Measurements from ENCODE around the gene SCGB1C2. TPM values are rescaled to one million over a fixed set of nuclear protein-coding genes. Genes with fewer than 3 reads are reported as not detected.

The SCGB1C2 gene
- total RNA-seq, 1 donor from 2014 or later: not detected

GRCh38 chr17:177155-177554, 39.8 kb downstream of the SCGB1C2 start:
- TF ChIP-seq CTCF (IDR thresholded peaks at IDR 0.05; ENCODE audit: insufficient read depth, low read length, poor library complexity, severe bottlenecking): no peak
- H3K27me3 ChIP-seq (ENCODE audit: control insufficient read depth, insufficient read depth, low read length): no peaks in the 10 kb centered on the region
- no peak overlapping the region for H3K4me3 ChIP-seq (ENCODE audit: low read depth, low read length)
- DNase-seq (ENCODE audit: low read depth): no peak
- H3K36me3 ChIP-seq (ENCODE audit: control insufficient read depth, insufficient read depth, low read length): peaks cover 1% of the 10 kb centered on the region

- peaks cover 1% of the 10 kb centered on the region for H3K36me3 ChIP-seq (ENCODE audit: control insufficient read depth, insufficient read depth, low read length)
- no peak for DNase-seq (ENCODE audit: low read depth)
- no peak overlapping the region for H3K4me3 ChIP-seq (ENCODE audit: low read depth, low read length)
- H3K27me3 ChIP-seq (ENCODE audit: control insufficient read depth, insufficient read depth, low read length): no peaks in the 10 kb centered on the region
- TF ChIP-seq CTCF (IDR thresholded peaks at IDR 0.05; ENCODE audit: insufficient read depth, low read length, poor library complexity, severe bottlenecking): no peak
Observed at GRCh38 chr17:177762-178161, 40.4 kb downstream of the SCGB1C2 start.

GRCh38 chr17:178292-179065, 41.1 kb downstream of the SCGB1C2 start:
- no peaks in the 10 kb centered on the region for H3K27me3 ChIP-seq (ENCODE audit: control insufficient read depth, insufficient read depth, low read length)
- peaks cover 1% of the 10 kb centered on the region for H3K36me3 ChIP-seq (ENCODE audit: control insufficient read depth, insufficient read depth, low read length)
- H3K4me3 ChIP-seq (ENCODE audit: low read depth, low read length): peak overlapping the region; percentile 62
- DNase-seq (ENCODE audit: low read depth): no peak
- TF ChIP-seq CTCF (IDR thresholded peaks at IDR 0.05; ENCODE audit: insufficient read depth, low read length, poor library complexity, severe bottlenecking): no peak

- H3K27me3 ChIP-seq (ENCODE audit: control insufficient read depth, insufficient read depth, low read length): no peaks in the 10 kb centered on the region
Observed at GRCh38 chr17:179066-179432, 41.7 kb downstream of the SCGB1C2 start.

GRCh38 chr17:179781-180380, 42.5 kb downstream of the SCGB1C2 start:
- H3K4me3 ChIP-seq (ENCODE audit: low read depth, low read length): peak overlapping the region; percentile 62
- peaks cover 2% of the 10 kb centered on the region for H3K27me3 ChIP-seq (ENCODE audit: control insufficient read depth, insufficient read depth, low read length)
- DNase-seq (ENCODE audit: low read depth): no peak
- TF ChIP-seq CTCF (IDR thresholded peaks at IDR 0.05; ENCODE audit: insufficient read depth, low read length, poor library complexity, severe bottlenecking): no peak
- H3K36me3 ChIP-seq (ENCODE audit: control insufficient read depth, insufficient read depth, low read length): peaks cover 1% of the 10 kb centered on the region

More at GRCh38 chr17:179066-179432, 41.7 kb downstream of the SCGB1C2 start:
- Histone ChIP-seq H3K36me3 (ENCODE audit: control insufficient read depth, insufficient read depth, low read length) (peaks cover 1% of the 10 kb centered on the region), H3K4me3 (ENCODE audit: low read depth, low read length) (peak overlapping the region; percentile 62)
- TF ChIP-seq CTCF (IDR thresholded peaks at IDR 0.05; ENCODE audit: insufficient read depth, low read length, poor library complexity, severe bottlenecking): no peak
- no peak for DNase-seq (ENCODE audit: low read depth)

Data from kidney epithelial cell (primary cell).